Nucleus accumbens (tissue), 56 donors: ENCODE data around the gene TTF1.

Source experiments
- DNase-seq, 56 donors: peaks; one replicate each; lab custom pipeline; 2025; lab: John Stamatoyannopoulos, UW

The TTF1 gene

DNA sequence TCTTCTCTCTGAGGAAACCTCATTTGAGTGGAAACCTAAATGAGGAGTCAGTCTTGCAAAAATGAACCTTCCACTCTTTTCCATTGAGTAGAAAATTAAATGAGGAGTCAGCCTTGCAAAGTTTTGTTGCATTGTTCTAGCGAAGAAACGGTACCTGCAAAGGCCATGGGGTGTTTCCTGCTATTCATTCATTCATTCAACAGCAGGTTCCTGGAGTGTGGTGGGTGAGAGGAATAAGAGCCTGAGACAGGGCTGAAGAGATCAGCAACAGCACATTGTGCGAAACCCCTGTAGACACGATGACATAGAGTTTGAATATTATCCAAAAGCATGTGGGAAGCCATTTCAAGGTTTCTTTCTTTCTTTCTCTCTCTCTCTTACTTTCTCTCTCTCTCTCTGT lies 37.2 kb downstream of the TTF1 start:
- DNase-seq = no peak

DNA sequence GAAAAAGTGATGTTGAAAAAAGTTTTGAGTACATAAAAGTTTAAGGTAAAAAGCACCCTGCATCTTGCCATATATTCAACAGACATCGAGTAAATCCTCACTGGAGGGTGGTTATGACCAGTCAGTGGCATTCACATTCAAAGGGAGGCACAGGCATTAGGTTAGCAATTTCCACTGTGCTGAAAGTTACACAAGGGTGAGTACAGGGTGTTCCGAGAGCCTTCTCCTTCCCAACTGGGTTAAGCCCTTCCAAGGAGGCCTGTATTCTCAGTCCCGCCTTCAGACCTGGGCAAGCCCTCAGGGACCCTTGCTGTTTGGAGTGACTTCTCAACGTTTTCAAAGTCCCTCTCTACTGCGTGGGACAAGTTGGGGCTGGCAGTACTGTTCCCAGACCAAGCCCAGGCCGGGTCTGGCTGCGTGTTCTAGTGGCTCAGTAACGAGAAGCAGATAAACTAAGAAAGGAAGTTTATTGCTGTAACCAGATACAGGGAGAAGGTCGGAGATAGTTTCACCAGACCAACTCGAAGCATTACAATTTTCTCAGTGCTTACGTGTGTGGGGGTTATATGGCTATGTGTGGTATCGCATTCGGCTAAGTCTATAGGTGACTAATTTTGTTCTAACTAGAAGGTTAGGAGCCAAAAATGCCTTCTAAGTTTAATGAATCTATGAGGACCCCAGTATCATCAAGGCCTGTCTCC lies 38.9 kb downstream of the TTF1 start:
- no peak for DNase-seq

DNA sequence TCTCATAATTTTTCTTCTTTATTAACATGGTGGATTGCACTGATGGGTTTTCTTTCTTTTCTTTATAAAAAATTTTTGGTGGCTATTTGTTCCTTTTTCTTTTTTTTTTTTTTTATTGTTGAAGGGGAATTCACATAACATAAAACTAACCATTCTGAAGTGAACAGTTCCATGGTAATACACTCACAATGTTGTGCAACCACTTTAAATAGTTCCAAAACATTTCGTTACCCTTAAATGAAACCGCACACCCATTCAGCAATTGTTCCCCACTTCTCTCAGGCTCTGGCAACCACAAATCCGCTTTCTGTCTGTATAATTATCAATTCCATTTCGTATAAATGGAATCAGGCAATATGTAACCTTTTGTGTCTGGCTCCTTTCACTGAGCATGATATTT lies 40.2 kb downstream of the TTF1 start:
- no peak for DNase-seq

DNA sequence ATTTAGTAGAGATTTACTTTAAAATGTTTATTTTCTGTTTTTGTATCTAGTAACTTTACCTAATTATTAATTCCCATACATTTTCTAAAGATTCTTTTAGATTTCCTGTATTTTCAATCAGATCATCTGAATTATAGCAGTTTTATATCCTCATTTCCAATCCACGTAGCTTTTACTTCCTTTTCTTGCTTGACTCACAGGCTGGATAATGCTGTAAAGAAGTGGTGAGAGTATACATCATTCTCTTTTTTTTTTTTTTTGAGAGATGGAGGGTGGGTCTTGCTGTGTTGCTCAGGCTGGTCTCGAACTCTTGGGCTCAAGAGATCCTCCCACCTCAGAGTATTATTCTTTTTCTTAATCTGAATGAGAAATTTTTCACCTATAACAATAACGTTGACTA lies 40.7 kb downstream of the TTF1 start:
- DNase-seq = no peak

DNA sequence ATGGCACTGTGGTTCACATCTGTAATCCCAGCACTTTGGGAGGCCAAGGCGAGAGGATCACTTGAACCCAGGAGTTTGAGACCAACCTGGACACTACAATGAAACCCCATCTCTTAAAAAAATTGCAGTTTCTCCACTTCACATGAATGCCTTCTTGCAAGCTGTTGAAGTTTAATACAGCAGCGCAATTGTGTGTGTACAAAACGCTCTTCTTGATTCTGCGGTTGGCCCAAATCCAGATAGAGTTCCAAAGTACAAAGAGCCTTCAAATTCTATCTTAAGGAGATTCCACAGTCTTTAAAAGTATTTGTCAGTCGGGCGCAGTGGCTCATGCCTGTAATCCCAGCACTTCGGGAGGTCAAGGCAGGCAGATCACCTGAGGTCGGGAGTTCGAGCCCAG lies 42.6 kb downstream of the TTF1 start:
- DNase-seq = no peak

DNA sequence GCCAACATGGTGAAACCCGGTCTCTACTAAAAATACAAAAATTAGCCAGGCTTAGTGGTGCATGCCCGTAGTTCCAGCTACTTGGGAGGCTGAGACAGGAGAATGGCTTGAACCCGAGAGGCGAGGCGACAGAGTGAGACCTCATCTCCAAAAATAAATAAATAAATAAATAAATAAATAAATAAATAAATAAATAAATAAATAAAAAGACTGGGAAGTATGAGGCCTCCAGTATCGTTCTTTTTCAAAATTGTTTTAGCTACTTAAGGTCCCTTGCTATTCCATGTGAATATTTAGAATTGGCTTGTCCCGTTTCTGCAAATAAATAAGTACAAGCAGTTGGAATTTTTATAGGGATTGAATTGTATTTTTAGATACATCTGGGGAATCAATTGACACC lies 48.9 kb downstream of the TTF1 start:
- DNase-seq = no peak

DNA sequence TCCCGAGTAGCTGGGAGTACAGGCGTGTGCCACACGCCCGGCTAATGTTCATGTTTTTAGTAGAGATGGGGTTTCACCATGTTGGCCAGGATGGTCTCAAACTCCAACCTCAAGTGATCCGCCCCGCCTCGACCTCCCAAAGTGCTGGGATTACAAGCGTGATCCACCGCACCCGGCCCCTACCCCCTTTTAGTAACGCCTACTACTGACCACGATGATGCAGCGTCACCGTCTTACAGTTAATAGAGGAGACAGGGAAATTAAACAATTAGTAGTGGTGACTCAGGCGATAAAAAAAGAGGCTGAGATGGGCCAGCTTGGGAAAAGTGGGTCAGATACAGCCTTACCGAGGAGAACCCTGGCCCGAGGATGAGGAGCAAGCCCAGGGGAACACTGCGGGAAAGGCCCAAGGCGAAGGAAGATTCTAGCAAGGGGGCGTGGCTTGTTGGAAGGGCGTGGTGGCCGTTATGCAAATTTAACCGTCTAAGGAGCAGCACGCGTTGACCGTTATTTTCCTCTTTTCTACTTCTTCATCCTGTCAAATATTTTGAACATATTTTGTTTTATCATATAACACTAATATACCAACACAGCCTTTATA lies 50.2 kb downstream of the TTF1 start:
- no peak for DNase-seq

DNA sequence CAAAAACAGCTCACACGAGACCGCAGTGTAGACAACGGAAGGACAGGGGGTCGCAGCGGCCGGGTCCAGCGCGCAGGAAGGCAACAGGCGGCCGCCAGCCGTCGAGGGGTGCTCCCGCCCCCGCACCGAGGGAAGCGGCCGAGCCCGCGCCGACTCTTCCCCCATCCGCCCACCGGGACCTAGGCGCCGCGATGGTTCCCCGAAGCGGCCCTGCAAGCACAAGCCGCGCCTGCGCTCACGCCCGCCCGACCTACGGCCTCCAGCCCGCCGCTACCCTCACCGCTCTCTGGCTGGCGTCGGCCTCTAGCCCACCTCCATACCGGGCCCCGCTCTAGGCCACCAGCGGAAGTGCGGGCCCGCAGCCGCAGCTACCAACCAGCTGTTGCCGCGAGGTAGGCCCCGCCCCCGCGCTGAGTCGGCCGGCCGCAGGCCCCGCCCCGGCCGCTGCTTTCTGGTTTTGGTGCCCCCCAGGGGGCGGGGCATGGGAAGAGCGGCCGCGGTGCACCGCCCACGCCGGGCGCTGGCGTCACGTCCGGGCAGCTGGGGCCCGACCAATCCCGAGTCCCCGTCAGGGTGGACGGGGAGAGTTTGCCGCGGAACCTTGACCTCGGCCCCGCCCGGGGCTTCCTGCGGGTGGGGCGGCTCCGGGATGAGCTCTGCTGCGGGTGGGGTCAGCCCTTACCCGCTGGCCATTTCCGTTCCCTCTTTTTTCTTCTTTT lies 51.8 kb downstream of the TTF1 start, which contains the start of gene SETX:
TSS of gene SETX (minus strand) at position 350 of the 719 bp plus-strand sequence. CDS start 5,558 bp downstream, outside the sequence.
- peak; percentile 75 to 99 (median 94) for DNase-seq

DNA sequence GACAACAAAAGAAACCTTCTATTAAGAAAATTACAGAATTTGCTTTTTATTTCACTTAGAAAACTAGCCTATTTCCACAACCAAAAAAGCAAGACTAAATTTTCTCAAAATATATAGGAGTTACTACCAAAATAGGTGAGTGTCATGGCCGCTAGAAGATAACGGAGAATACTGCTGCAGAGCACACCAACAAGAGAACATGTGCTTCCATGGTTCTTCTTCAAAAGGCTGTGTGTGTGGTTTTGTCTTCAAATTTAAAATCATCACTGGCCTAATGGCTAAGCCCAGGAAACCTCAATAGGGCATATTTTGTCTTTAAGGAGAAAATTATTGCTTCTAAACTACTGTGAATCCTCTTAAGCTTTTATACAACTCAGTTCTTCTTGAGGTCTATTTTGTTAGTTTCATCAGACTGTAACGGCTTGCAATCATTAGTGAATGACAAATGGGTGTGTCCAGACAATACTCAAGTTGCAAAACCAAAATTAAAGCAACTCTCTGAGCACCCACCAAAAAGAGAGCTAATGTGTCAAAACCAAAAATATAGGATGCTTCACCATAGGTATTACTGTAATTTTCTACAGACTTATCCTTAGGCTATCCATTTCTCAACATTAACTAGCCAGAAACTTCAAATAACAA lies 55.1 kb downstream of the TTF1 start:
- no peak for DNase-seq

DNA sequence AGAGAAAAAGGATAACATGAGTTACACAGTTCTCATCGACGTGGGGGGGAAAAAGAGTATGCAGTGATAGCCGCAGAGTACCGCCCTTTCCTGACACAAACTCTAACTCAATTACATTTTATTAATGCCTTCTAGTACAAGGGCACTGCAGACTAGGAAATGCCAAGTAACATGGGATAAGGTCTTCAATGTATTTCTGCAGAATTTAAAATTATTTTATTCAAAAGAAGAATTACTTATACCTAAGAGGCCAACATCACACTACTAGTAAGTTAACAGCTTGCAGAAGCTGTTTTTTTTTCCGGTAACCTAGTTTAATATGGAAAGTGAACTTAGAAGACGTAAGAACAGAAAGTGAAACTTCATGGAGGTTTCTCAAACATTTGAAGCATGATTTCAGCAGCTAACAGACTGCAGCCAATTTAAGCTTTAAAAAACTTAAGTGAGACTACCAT lies 55.8 kb downstream of the TTF1 start:
- no peak for DNase-seq

DNA sequence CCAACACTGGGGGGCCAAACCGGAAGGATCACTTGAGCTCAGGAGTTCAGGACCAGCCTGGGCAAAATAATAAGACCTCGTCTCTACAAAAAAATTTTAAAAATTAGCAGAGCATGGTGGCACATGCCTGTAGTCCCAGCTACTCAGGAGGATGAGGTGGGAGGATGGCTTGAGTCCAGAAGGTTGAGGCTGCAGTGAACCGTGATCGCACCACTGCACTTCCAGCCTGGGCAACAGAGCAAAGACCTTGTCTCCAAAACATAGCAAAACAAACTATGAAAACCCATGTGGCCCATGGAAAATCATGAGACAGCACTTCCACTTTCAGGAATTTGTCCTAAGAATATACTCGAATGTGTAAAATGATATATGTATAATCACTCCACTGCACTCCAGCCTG lies 58.0 kb downstream of the TTF1 start:
- no peak for DNase-seq

DNA sequence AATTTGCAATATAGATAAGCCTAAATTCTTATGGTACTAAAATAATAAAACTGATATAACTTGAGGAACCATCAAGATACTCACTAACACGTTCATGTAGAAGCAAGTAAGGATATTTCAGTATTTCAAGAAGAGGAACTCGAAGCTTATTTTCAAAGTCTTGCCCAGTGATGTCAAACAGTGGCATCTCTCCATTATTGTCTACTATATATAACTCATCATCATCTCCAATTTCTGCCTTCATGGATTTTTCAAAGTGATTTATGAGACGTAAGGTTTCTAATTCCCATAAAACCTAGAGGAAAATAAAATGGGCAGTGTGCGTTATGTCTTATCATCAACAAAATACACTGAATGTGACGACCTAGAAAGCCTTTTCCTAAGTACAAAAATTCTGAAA lies 60.5 kb downstream of the TTF1 start:
- no peak for DNase-seq

DNA sequence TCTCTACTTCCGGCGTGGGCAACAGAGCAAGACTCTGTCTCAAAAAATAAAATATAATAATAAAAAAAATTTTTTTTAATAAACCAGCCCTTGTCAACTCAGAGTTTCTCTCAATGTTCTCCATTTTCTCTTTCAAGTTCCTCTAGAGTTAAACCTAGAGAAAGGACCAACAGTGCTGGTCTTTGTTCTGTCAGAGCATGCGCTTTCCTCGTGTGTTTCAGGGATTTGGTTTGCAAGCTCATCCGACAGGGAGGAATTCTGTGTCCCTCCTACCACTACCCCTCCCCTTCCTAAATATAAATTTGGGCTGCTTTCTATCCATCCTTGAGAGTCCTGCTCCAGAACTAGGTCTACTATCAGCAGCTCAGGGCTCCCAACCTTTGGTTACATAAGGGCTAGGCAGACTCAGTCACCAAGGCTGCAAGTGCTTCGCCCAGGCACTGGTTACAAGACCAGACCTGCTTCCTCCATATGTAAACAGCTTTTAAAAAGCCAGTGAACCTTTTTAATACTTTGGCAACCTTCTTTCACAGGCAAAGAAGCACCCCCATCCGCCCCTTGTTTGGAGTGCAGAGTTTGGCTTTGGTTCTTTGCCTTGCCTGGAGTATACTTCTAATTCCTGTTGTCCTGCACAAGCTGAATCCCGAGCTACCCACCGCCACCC lies 65.3 kb downstream of the TTF1 start:
- peak in 29 of 56 donors; percentile 2 to 51 (median 29) for DNase-seq

DNA sequence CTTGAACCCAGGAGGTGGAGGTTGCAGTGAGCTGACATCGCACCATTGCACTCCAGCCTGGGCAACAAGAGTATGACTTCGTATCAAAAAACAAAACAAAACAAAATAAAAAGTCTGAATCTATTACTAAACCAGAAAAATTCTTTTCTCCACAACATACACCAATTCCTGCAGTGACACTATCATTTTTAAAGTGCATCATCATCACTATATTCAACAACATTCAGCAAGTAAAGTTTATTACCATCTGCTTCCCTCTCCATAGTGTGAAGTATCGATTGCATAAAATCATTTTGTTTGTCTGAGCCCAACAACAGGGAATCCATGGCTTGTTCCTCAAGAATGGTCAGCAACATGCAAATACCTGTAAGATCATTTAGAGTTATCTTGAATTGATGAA lies 72.3 kb downstream of the TTF1 start:
- DNase-seq = no peak

DNA sequence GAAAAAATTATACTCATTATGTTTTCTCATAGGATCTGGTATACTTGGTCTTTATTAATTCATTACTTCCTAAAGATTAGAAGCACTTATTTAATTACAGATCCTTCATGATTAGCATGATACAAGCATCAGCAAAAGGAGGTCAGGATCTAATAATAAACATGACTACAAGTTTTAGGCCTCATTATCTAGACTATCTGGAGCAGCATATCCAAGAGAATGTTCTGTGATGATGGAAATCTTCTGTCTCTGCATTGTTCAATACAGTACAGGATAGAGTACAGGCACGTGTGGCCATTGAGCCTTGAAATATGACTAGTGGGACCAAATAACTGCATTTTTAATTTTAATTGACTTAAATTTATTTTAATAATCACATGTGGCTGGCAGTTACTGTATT lies 73.1 kb downstream of the TTF1 start:
- no peak for DNase-seq

DNA sequence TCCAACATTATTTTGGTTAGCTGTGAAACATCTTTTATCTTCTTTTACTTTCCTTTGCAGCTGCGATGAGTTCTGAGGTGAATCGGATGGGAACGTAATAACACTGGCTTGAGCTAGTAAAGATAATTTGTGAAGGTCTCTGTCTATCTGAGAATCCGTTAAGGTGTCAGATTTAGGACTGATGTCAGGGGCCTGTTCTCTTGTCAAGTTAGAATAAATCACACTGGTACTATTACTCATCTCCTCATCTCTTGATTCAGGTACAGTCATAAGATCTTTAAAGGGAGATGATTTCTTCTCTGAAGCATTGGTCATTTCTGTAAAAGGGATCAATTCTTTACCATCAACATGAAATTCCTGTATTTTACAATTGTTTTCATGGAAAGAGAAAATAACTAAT lies 78.1 kb downstream of the TTF1 start:
- DNase-seq = no peak

DNA sequence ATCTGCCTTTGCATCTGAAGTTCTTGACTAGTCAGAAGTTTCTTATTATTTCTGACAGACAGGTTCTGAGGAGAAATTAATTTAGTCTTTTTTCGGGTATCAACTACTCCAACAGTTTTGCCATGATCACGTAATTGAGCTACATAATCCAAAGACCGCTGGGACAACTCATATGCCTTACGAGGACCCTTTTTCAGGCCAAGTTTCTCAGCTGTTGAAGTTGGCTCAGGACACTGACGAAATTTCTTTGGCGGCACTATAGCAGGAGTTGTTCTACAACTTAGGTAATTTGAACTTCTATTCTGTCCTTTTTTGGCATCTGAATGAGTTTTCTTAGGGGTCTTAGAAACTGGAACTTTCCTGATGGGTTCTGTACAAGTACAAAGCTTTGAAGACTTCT lies 79.1 kb downstream of the TTF1 start:
- no peak for DNase-seq
